Right lung (tissue), 5 donors: Measurements from ENCODE around the gene OR2V2. TPM values are rescaled to one million over a fixed set of nuclear protein-coding genes. Genes with fewer than 3 reads are reported as not detected.

Experiments used
- DNase-seq, 2 donors: peaks; one replicate each; pipeline ENCODE4 v3.0.0-alpha.2; 2013
- polyA plus RNA-seq, 5 donors: library from polyadenylated mRNA; unstranded; fragments of 120-200 nt; gene quantifications; one replicate each; pipeline versions ENCODE4 v1.2.1 to v1.2.3, GENCODE V29; 2013; ENCODE audit warnings: inconsistent platforms in 1 of 5, low replicate concordance in 1 of 5; ENCODE audit not compliant: insufficient read length in 5 of 5, insufficient read depth in 1 of 5

The OR2V2 gene
- polyA plus RNA-seq, 5 donors = 0.03 to 0.05 (median 0.04) TPM; not detected in 1

GRCh38 chr5:181207214-181207959 lies 60.0 kb downstream of the OR2V2 start:
- peak in 1 of 2 donors; percentile 80 for DNase-seq

- no peak for DNase-seq
These were observed 60.5 kb downstream of the OR2V2 start for GRCh38 chr5:181207960-181208253.

Other genes starting within 250 kb of the OR2V2 start
- gene BTNL8, start 248.4 kb upstream of the OR2V2 start, polyA plus RNA-seq = 1 to 10 TPM in 3 of 5 donors, under 1 TPM in 2; 0.58 to 1.1 (median 1.1) TPM
- gene BTNL3, start 158.7 kb upstream of the OR2V2 start, polyA plus RNA-seq = under 1 TPM in 2 of 5 donors, not detected in 3; 0.10 to 0.29 TPM
- gene BTNL9, start 107.3 kb upstream of the OR2V2 start, polyA plus RNA-seq = 10 to 100 TPM; 12.0 to 23.5 (median 13.6) TPM
- not detected for gene OR2V1, start 16.4 kb upstream of the OR2V2 start, polyA plus RNA-seq
- under 1 TPM; 0.14 to 1.00 (median 0.24) TPM for gene TRIM7, start 57.6 kb downstream of the OR2V2 start, polyA plus RNA-seq
- gene TRIM41, start 75.7 kb downstream of the OR2V2 start, polyA plus RNA-seq = 10 to 100 TPM; 22.2 to 29.1 (median 28.1) TPM
- 1,000 to 10,000 TPM; 2,630 to 3,025 (median 2,949) TPM for gene RACK1, start 96.3 kb downstream of the OR2V2 start, polyA plus RNA-seq
- gene TRIM52, start 113.6 kb downstream of the OR2V2 start, polyA plus RNA-seq = 10 to 100 TPM; 29.2 to 44.6 (median 40.4) TPM
- gene OR4F3, start 219.7 kb downstream of the OR2V2 start, polyA plus RNA-seq = under 1 TPM in 1 of 5 donors, not detected in 4; 0.11 TPM